ENCODE measurements around the gene HOXD9.
A peak's percentile ranks its signal among the peaks of the same experiment; 100 is the strongest.

GRCh38 chr2:176088048-176088936 is 34.2 kb upstream of the HOXD9 start:
- TF ChIP-seq, protein P1, sequence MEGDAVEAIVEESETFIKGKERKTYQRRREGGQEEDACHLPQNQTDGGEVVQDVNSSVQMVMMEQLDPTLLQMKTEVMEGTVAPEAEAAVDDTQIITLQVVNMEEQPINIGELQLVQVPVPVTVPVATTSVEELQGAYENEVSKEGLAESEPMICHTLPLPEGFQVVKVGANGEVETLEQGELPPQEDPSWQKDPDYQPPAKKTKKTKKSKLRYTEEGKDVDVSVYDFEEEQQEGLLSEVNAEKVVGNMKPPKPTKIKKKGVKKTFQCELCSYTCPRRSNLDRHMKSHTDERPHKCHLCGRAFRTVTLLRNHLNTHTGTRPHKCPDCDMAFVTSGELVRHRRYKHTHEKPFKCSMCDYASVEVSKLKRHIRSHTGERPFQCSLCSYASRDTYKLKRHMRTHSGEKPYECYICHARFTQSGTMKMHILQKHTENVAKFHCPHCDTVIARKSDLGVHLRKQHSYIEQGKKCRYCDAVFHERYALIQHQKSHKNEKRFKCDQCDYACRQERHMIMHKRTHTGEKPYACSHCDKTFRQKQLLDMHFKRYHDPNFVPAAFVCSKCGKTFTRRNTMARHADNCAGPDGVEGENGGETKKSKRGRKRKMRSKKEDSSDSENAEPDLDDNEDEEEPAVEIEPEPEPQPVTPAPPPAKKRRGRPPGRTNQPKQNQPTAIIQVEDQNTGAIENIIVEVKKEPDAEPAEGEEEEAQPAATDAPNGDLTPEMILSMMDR (IDR thresholded peaks at IDR 0.05) = peak; percentile 78
- no peak for TF ChIP-seq TAF1 (IDR thresholded peaks at IDR 0.05; ENCODE audit: borderline replicate concordance, low read depth, low read length)
- TF ChIP-seq FOXM1 (IDR thresholded peaks at IDR 0.05; ENCODE audit: low read depth) = no peak
- TF ChIP-seq, protein P2, sequence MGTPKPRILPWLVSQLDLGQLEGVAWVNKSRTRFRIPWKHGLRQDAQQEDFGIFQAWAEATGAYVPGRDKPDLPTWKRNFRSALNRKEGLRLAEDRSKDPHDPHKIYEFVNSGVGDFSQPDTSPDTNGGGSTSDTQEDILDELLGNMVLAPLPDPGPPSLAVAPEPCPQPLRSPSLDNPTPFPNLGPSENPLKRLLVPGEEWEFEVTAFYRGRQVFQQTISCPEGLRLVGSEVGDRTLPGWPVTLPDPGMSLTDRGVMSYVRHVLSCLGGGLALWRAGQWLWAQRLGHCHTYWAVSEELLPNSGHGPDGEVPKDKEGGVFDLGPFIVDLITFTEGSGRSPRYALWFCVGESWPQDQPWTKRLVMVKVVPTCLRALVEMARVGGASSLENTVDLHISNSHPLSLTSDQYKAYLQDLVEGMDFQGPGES (IDR thresholded peaks at IDR 0.05; ENCODE audit: low read depth, low read length) = no peak
- no peak for TF ChIP-seq FOXJ3 (CRISPR knock-in tag; IDR thresholded peaks at IDR 0.05)
- 0 out of 2 replicates have a peak, but pooled peaks have one; percentile 23 for TF ChIP-seq MAX (IDR thresholded peaks at IDR 0.05; ENCODE audit: low read depth)
